GM21619 (cell line): Measurements from ENCODE around the gene MYL10.
"Not testable (repeated sequence)": the region's sequence is repeated elsewhere in the genome, so short reads cannot be mapped to it uniquely, and the experiment has no call there.

ENCODE experiments used
- ATAC-seq: cut with Tn5 transposase; IDR thresholded peaks from one replicate; pipeline ENCODE4 v1.9.1; 2021; ENCODE audit not compliant: unreplicated experiment

Gene MYL10

GRCh38 chr7:101657171-101657570 lies 28.1 kb upstream of the MYL10 start:
- no peak for ATAC-seq

- ATAC-seq: no peak
Observed at GRCh38 chr7:101651112-101651511, 22.0 kb upstream of the MYL10 start.

- no peak for ATAC-seq
Observed at GRCh38 chr7:101650579-101651081, 21.5 kb upstream of the MYL10 start.

- ATAC-seq: not testable (repeated sequence)
Observed at GRCh38 chr7:101647876-101648275, 18.8 kb upstream of the MYL10 start.

GRCh38 chr7:101645951-101646350 lies 16.9 kb upstream of the MYL10 start:
- ATAC-seq: no peak

- ATAC-seq: no peak
Observed at GRCh38 chr7:101644879-101645278, 15.8 kb upstream of the MYL10 start.

- ATAC-seq: not testable (repeated sequence)
Observed at GRCh38 chr7:101639127-101639526, 10.0 kb upstream of the MYL10 start.

- no peak for ATAC-seq
Observed at GRCh38 chr7:101636822-101637623, 7.9 kb upstream of the MYL10 start.

- ATAC-seq: no peak
Observed at GRCh38 chr7:101635484-101635883, 6.4 kb upstream of the MYL10 start.

- ATAC-seq: no peak
Observed at GRCh38 chr7:101634196-101634717, 5.2 kb upstream of the MYL10 start.

GRCh38 chr7:101633511-101633910 lies 4.4 kb upstream of the MYL10 start:
- ATAC-seq: no peak

GRCh38 chr7:101632641-101633040 lies 3.5 kb upstream of the MYL10 start:
- no peak for ATAC-seq

GRCh38 chr7:101631224-101631714 lies 2.2 kb upstream of the MYL10 start:
- ATAC-seq: no peak

GRCh38 chr7:101630591-101630990 lies 1.5 kb upstream of the MYL10 start:
- ATAC-seq: no peak

GRCh38 chr7:101628522-101628921 lies 574 bp downstream of the MYL10 start:
- no peak for ATAC-seq

- no peak for ATAC-seq
Observed at GRCh38 chr7:101626758-101627157, 2.3 kb downstream of the MYL10 start.

- no peak for ATAC-seq
Observed at GRCh38 chr7:101626069-101626671, 2.9 kb downstream of the MYL10 start.

GRCh38 chr7:101625031-101625791 lies 3.9 kb downstream of the MYL10 start:
- no peak for ATAC-seq

- no peak for ATAC-seq
Observed at GRCh38 chr7:101624246-101625001, 4.7 kb downstream of the MYL10 start.

- ATAC-seq: no peak
Observed at GRCh38 chr7:101622609-101623173, 6.4 kb downstream of the MYL10 start.
